Measurements from ENCODE around the gene ZNF593. TPM values are rescaled to one million over a fixed set of nuclear protein-coding genes. Genes with fewer than 3 reads are reported as not detected.

The ZNF593 gene
- total and polyA plus RNA-seq, 2 donors (not counting 1 experiment from before 2014, with no cell fraction given), result 10.7 to 60.0 TPM

DNA sequence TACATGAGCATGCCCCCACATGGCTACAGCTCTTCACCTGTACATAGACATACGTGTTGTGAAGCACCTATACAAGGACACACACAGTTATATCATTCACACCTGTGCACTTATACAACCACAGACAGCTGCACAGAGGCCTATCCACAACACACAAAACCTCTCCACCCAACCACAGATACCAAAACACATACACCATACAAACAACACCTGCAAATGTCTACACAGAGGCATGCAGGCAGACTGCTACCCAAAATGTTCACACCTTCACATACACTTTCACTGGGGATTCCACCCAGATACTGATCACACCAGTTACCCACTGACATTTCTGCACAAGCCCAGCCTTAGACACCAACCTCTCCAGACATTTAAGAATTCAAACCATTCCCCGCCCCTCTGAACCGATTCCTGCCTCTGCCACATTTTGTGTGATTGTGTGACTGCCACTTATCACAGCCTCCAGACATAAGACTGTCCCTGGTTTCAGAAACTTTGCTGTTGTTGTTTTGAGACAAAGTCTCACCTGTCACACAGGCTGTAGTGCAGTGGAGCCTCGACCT lies 2.9 kb upstream of the ZNF593 start:
- intact Hi-C loops (cut with micrococcal nuclease), result no loop called here
- Histone ChIP-seq H3K79me2 (ENCODE audit: control insufficient read depth, insufficient read depth, low read length) (peaks cover 14% of the 10 kb centered on the region), H3K27me3 (replicated peaks in 1 of 4; ENCODE audit: control extremely low read depth in 1 of 4, control insufficient read depth in 3 of 4, insufficient read depth in 4 of 4, low read length in 3 of 4) (peaks cover 0 to 25% (median 11%) of the 10 kb centered on the region in 4 experiments), H3K9me3 (ENCODE audit: control extremely low read depth in 1 of 3, control insufficient read depth in 2 of 3, insufficient read depth in 1 of 3, low read length in 2 of 3) (no peaks in the 10 kb centered on the region), H3K9ac (ENCODE audit: low read length) (no peak overlapping the region), H3K4me1 (ENCODE audit: control insufficient read depth in 2 of 2, insufficient read depth in 2 of 2, low read length in 2 of 2) (peaks cover 24 to 31% of the 10 kb centered on the region in 2 donors), H3K27ac (ENCODE audit: low read length in 2 of 2) (no peak overlapping the region), H3K4me2 (replicated peaks; ENCODE audit: low read depth, low read length, poor library complexity, severe bottlenecking) (no peak overlapping the region), H2AFZ (ENCODE audit: insufficient read depth, low read depth, low read length, poor library complexity, severe bottlenecking) (no peak overlapping the region), H4K20me1 (ENCODE audit: control insufficient read depth, insufficient read depth, low read length, poor library complexity, severe bottlenecking) (no peaks in the 10 kb centered on the region), H3K36me3 (replicated peaks in 1 of 2; ENCODE audit: control extremely low read depth in 1 of 2, control insufficient read depth in 1 of 2, extremely low read depth in 1 of 2, insufficient read depth in 2 of 2, low read length in 1 of 2) (no peaks in the 10 kb centered on the region), H3K4me3 (ENCODE audit: control extremely low read depth in 1 of 5, extremely low read depth in 1 of 5, insufficient read depth in 1 of 5, low read depth in 2 of 5, low read length in 4 of 5) (no peak overlapping the region)
- DNase-seq (no peak), ATAC-seq (ENCODE audit: low read depth) (no peak)
- 89% methylated on average over 3 of the region's 4 CpGs for WGBS (ENCODE audit: insufficient coverage)
- ChIA-PET CTCF (interaction anchor here (0.7 to 1.8 kb wide), 3 partner anchors 67 to 275 kb away, joined by 3 to 4 read pairs (median 3); partner anchors contain the start of gene CEP85), POLR2A (no interaction called here)
- Mint-ChIP-seq H3K4me3 (peak overlapping the region; percentile 14), H3K27me3 (peaks cover 9% of the 10 kb centered on the region), H3K4me1 (peaks cover 27% of the 10 kb centered on the region), H3K9me3 (ENCODE audit: insufficient read depth) (no peaks in the 10 kb centered on the region), H3K27ac (no peak overlapping the region)
- TF ChIP-seq, protein P1, sequence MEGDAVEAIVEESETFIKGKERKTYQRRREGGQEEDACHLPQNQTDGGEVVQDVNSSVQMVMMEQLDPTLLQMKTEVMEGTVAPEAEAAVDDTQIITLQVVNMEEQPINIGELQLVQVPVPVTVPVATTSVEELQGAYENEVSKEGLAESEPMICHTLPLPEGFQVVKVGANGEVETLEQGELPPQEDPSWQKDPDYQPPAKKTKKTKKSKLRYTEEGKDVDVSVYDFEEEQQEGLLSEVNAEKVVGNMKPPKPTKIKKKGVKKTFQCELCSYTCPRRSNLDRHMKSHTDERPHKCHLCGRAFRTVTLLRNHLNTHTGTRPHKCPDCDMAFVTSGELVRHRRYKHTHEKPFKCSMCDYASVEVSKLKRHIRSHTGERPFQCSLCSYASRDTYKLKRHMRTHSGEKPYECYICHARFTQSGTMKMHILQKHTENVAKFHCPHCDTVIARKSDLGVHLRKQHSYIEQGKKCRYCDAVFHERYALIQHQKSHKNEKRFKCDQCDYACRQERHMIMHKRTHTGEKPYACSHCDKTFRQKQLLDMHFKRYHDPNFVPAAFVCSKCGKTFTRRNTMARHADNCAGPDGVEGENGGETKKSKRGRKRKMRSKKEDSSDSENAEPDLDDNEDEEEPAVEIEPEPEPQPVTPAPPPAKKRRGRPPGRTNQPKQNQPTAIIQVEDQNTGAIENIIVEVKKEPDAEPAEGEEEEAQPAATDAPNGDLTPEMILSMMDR (IDR thresholded peaks at IDR 0.05), result no peak
- TF ChIP-seq EZH2 (IDR thresholded peaks at IDR 0.05; ENCODE audit: borderline replicate concordance, insufficient read depth, low read depth, low read length, poor library complexity, severe bottlenecking), result no peak
